GM12875 (cell line): ENCODE data around the gene OR4F16.
"Not testable (repeated sequence)": the region's sequence is repeated elsewhere in the genome, so short reads cannot be mapped to it uniquely, and the experiment has no call there.

ENCODE experiments used
- H3K4me3 ChIP-seq: one replicate; pipeline ENCODE4 v1.5.1; 2011; ENCODE audit warnings: low read depth, low read length, control low read depth

Gene OR4F16

GRCh38 chr1:686554-686953, at the start of gene OR4F16:
OR4F16 (minus strand) TSS chr1:686654; CDS start chr1:686654, 0 bp downstream.
- H3K4me3 ChIP-seq, result not testable (repeated sequence)

GRCh38 chr1:733649-734048, 47.2 kb upstream of the OR4F16 start:
- H3K4me3 ChIP-seq, result not testable (repeated sequence)

GRCh38 chr1:727040-727439, 40.6 kb upstream of the OR4F16 start:
- not testable (repeated sequence) for H3K4me3 ChIP-seq
